GM23338 (cell line): ENCODE data around the gene DHRS4.

Experiments used
- CREB1 ChIP-seq: fragments of 250-450 bp; sonication (Bioruptor Pico); IDR thresholded peaks from 2 replicates; pipeline ENCODE4 v1.5.0; 2020; ENCODE audit warnings: low read depth, mild to moderate bottlenecking, moderate library complexity
- EZH2 ChIP-seq: fragments of 200-600 bp; sonication (generic); IDR thresholded peaks from one replicate; pipeline ENCODE4 v1.8.0; 2017; ENCODE audit warnings: antibody characterized with exemption, mild to moderate bottlenecking, low read depth; ENCODE audit not compliant: unreplicated experiment
- EZH2phosphoT487 ChIP-seq: fragments of 200-600 bp; sonication (generic); IDR thresholded peaks from one replicate; pipeline ENCODE4 v1.8.1; 2018; ENCODE audit warnings: antibody characterized with exemption; ENCODE audit not compliant: unreplicated experiment
- POLR2AphosphoS5 ChIP-seq: IDR thresholded peaks from 2 replicates; pipeline ENCODE4 v1.6.1; 2016; ENCODE audit warnings: antibody characterized with exemption, low read depth
- STAT1 ChIP-seq: IDR thresholded peaks from one replicate; pipeline ENCODE4 v1.6.1; 2016; ENCODE audit warnings: antibody characterized with exemption; ENCODE audit not compliant: unreplicated experiment
- TF ChIP-seq, protein P1 (sequence below), 2 experiments: fragments of 200-600 bp in 1 of 2; sonication (generic) in 1 of 2; conservative IDR thresholded peaks; 2 replicates each; pipeline versions ENCODE4 v1.5.1 to v1.6.1; 2016 to 2017; ENCODE audit warnings: antibody characterized with exemption in 2 of 2, low read depth in 2 of 2, mild to moderate bottlenecking in 2 of 2, moderate library complexity in 1 of 2
- TF ChIP-seq, protein P2 (sequence below): IDR thresholded peaks from one replicate; pipeline ENCODE4 v1.6.1; 2018; ENCODE audit warnings: antibody characterized with exemption; ENCODE audit not compliant: unreplicated experiment
- TF ChIP-seq, protein P3 (sequence below): IDR thresholded peaks from 2 replicates; pipeline ENCODE4 v1.6.1; 2016; ENCODE audit warnings: antibody characterized with exemption

DNA sequence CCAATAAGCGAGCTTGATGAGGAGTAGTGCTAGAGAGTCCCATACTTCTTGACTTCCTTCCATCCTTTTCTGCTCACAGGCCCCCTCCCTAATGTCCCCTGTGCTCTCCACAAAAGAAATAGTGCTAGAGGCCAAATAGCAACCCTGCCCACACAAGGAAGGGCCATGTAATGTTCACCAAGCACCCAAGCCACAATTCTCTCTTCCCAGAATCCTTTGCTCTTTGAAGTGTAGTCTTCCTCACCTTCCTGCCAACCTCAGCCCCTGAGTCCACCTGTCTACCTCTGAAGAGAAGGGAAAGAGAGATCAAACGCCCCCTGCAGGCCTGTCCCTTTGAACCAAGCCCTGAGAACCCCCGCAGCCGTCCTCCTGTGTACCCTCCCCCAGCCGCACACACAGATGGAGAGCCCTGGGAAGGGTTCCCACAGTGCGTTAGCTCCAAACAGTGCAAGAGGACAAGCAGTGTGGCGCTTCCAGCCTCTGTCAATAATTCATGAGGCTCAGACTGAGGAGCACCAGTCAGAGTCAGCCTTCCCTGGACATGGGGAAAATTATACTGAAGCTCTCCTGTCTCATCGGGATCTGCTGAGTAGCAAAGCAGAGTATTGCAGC is 1.9 kb upstream of the DHRS4 start:
- TF ChIP-seq, protein P1, sequence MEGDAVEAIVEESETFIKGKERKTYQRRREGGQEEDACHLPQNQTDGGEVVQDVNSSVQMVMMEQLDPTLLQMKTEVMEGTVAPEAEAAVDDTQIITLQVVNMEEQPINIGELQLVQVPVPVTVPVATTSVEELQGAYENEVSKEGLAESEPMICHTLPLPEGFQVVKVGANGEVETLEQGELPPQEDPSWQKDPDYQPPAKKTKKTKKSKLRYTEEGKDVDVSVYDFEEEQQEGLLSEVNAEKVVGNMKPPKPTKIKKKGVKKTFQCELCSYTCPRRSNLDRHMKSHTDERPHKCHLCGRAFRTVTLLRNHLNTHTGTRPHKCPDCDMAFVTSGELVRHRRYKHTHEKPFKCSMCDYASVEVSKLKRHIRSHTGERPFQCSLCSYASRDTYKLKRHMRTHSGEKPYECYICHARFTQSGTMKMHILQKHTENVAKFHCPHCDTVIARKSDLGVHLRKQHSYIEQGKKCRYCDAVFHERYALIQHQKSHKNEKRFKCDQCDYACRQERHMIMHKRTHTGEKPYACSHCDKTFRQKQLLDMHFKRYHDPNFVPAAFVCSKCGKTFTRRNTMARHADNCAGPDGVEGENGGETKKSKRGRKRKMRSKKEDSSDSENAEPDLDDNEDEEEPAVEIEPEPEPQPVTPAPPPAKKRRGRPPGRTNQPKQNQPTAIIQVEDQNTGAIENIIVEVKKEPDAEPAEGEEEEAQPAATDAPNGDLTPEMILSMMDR (conservative IDR thresholded peaks at IDR 0.05; ENCODE audit: low read depth in 2 of 2) = peak; percentile 53 to 57
- TF ChIP-seq EZH2 = no peak
- TF ChIP-seq EZH2phosphoT487 = no peak
- no peak for TF ChIP-seq POLR2AphosphoS5
- no peak for TF ChIP-seq CREB1 (CRISPR knock-in tag)
- TF ChIP-seq, protein P2, sequence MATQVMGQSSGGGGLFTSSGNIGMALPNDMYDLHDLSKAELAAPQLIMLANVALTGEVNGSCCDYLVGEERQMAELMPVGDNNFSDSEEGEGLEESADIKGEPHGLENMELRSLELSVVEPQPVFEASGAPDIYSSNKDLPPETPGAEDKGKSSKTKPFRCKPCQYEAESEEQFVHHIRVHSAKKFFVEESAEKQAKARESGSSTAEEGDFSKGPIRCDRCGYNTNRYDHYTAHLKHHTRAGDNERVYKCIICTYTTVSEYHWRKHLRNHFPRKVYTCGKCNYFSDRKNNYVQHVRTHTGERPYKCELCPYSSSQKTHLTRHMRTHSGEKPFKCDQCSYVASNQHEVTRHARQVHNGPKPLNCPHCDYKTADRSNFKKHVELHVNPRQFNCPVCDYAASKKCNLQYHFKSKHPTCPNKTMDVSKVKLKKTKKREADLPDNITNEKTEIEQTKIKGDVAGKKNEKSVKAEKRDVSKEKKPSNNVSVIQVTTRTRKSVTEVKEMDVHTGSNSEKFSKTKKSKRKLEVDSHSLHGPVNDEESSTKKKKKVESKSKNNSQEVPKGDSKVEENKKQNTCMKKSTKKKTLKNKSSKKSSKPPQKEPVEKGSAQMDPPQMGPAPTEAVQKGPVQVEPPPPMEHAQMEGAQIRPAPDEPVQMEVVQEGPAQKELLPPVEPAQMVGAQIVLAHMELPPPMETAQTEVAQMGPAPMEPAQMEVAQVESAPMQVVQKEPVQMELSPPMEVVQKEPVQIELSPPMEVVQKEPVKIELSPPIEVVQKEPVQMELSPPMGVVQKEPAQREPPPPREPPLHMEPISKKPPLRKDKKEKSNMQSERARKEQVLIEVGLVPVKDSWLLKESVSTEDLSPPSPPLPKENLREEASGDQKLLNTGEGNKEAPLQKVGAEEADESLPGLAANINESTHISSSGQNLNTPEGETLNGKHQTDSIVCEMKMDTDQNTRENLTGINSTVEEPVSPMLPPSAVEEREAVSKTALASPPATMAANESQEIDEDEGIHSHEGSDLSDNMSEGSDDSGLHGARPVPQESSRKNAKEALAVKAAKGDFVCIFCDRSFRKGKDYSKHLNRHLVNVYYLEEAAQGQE = no peak
- no peak for TF ChIP-seq STAT1
- TF ChIP-seq, protein P3, sequence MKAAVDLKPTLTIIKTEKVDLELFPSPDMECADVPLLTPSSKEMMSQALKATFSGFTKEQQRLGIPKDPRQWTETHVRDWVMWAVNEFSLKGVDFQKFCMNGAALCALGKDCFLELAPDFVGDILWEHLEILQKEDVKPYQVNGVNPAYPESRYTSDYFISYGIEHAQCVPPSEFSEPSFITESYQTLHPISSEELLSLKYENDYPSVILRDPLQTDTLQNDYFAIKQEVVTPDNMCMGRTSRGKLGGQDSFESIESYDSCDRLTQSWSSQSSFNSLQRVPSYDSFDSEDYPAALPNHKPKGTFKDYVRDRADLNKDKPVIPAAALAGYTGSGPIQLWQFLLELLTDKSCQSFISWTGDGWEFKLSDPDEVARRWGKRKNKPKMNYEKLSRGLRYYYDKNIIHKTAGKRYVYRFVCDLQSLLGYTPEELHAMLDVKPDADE = no peak
